Inflammatory macrophage (primary cell): ENCODE results near the gene RRP36.
A peak's percentile ranks its signal among the peaks of the same experiment; 100 is the strongest.
"Not testable (repeated sequence)": the region's sequence is repeated elsewhere in the genome, so short reads cannot be mapped to it uniquely, and the experiment has no call there.

ENCODE experiments used
- DNase-seq, 2 donors: peaks; one replicate each; pipeline ENCODE4 v3.0.0-alpha.2; 2020 to 2022

The RRP36 gene

GRCh38 chr6:43038727-43039126 lies 17.3 kb downstream of the RRP36 start:
- no peak for DNase-seq

GRCh38 chr6:43040542-43041257 lies 19.3 kb downstream of the RRP36 start:
- DNase-seq, result no peak

GRCh38 chr6:43041475-43041874 lies 20.1 kb downstream of the RRP36 start:
- not testable (repeated sequence) for DNase-seq

- no peak for DNase-seq
Observed at GRCh38 chr6:43043310-43043709, 21.9 kb downstream of the RRP36 start.

GRCh38 chr6:43045371-43045930 lies 24.0 kb downstream of the RRP36 start:
- DNase-seq, result no peak

- no peak for DNase-seq
Observed at GRCh38 chr6:43047998-43048397, 26.6 kb downstream of the RRP36 start.

- DNase-seq, result no peak
Observed at GRCh38 chr6:43050981-43051380, 29.6 kb downstream of the RRP36 start.

GRCh38 chr6:43052225-43052841 lies 30.9 kb downstream of the RRP36 start:
- DNase-seq, result no peak

GRCh38 chr6:43052842-43053544 lies 31.6 kb downstream of the RRP36 start:
- peak in 1 of 2 donors; percentile 16 for DNase-seq

GRCh38 chr6:43053545-43054205 lies 32.3 kb downstream of the RRP36 start, which contains the start of gene CUL7:
Gene CUL7, minus strand, starts transcription at chr6:43053851. Its CDS starts 1,063 bp downstream, at chr6:43052788.
- peak; percentile 91 to 93 for DNase-seq

- DNase-seq, result no peak
Observed at GRCh38 chr6:43054206-43054943, 33.0 kb downstream of the RRP36 start.

- no peak for DNase-seq
Observed at GRCh38 chr6:43055966-43056365, 34.5 kb downstream of the RRP36 start.

GRCh38 chr6:43058531-43058930 lies 37.1 kb downstream of the RRP36 start:
- peak; percentile 25 to 40 for DNase-seq

- DNase-seq, result peak; percentile 99
Observed at GRCh38 chr6:43059168-43060033, 38.0 kb downstream of the RRP36 start, which contains the start of the genes KLC4 and MRPL2. Gene KLC4, plus strand, starts transcription at chr6:43059631. Its CDS starts 1,705 bp downstream, at chr6:43061336. Gene MRPL2, minus strand, starts transcription at chr6:43059434. Its CDS starts 53 bp downstream, at chr6:43059381.

- no peak for DNase-seq
Observed at GRCh38 chr6:43060034-43060754, 38.8 kb downstream of the RRP36 start.

- no peak for DNase-seq
Observed at GRCh38 chr6:43060755-43061633, 39.6 kb downstream of the RRP36 start.

GRCh38 chr6:43061861-43062260 lies 40.4 kb downstream of the RRP36 start:
- no peak for DNase-seq

- no peak for DNase-seq
Observed at GRCh38 chr6:43062818-43063217, 41.4 kb downstream of the RRP36 start.
